GM12878 (cell line): ENCODE results near the gene KRTAP17-1. TPM values are rescaled to one million over a fixed set of nuclear protein-coding genes. Genes with fewer than 3 reads are reported as not detected.

Experiments
- ATAC-seq: fragments of 200-7000 bp; cut with Tn5 transposase; 3 replicates; pipeline ENCODE4 v1.9.1; 2020; ENCODE audit warnings: mild to moderate bottlenecking, moderate library complexity
- BruUV-seq: library from RNA; stranded (reverse); fragments of 400-500 nt; replicated peaks from 2 replicates; lab custom pipeline; 2021; lab: Mats Ljungman, UMichigan
- CTCF ChIA-PET: fragments of 300-600 bp; sonication (Branson Sonifier 250); formaldehyde crosslinking; extraction: SDS; loops from one replicate; lab custom pipeline; 2021; ENCODE audit warnings: inconsistent platforms; lab: Yijun Ruan, JAX
- POLR2A ChIA-PET: fragments of 350-600 bp; formaldehyde crosslinking; extraction: SDS; loops from one replicate; lab custom pipeline; 2021; ENCODE audit warnings: inconsistent platforms; lab: Charles Lee
- RAD21 ChIA-PET: fragments of 300-600 bp; sonication (Branson Sonifier 250); formaldehyde crosslinking; loops from one replicate; lab custom pipeline; 2023; ENCODE audit warnings: antibody characterized with exemption; ENCODE audit not compliant: unreplicated experiment; lab: Charles Lee
- SMC1A ChIA-PET: fragments of 300-600 bp; sonication (Branson Sonifier 250); formaldehyde crosslinking; loops from one replicate; lab custom pipeline; 2023; ENCODE audit not compliant: unreplicated experiment, uncharacterized antibody; lab: Charles Lee
- DNase-seq: peaks from one replicate; pipeline ENCODE4 v3.0.0-alpha.2; 2011; ENCODE audit warnings: low read depth, low spot score
- FAIRE-seq: peaks from 3 replicates; lab custom pipeline; 2011; peaks lifted over from hg19 to GRCh38; lab: Jason Lieb, UNC
- H2AFZ ChIP-seq: 2 replicates; pipeline ENCODE4 v1.6.0; 2011; ENCODE audit warnings: low read depth, low read length, control low read depth; ENCODE audit not compliant: control insufficient read depth
- H3K27ac ChIP-seq: 2 replicates; pipeline ENCODE4 v1.5.1; 2011; ENCODE audit warnings: control low read depth; ENCODE audit not compliant: control insufficient read depth, insufficient read depth
- H3K27me3 ChIP-seq, 2 experiments: replicated peaks in 1 of 2; 2 replicates each; pipeline versions ENCODE4 v1.6.0 to v1.6.1; 2011; ENCODE audit warnings: low read length in 1 of 2; ENCODE audit not compliant: control insufficient read depth in 2 of 2, insufficient read depth in 2 of 2
- H3K36me3 ChIP-seq, 2 experiments: 2 replicates each; pipeline ENCODE4 v1.5.1; 2011; ENCODE audit warnings: low read length in 1 of 2; ENCODE audit not compliant: control insufficient read depth in 2 of 2, insufficient read depth in 2 of 2
- H3K4me1 ChIP-seq: 2 replicates; pipeline ENCODE4 v1.6.1; 2011; ENCODE audit warnings: mild to moderate bottlenecking, low read length, moderate library complexity, mixed read lengths; ENCODE audit not compliant: control insufficient read depth, insufficient read depth
- H3K4me2 ChIP-seq: 2 replicates; pipeline ENCODE4 v1.6.0; 2011; ENCODE audit warnings: control low read depth; ENCODE audit not compliant: control insufficient read depth, insufficient read depth
- H3K4me3 ChIP-seq: fragments of 200-600 bp; sonication (generic); 2 replicates; pipeline ENCODE4 v1.5.1; 2016
- H3K79me2 ChIP-seq: 2 replicates; pipeline ENCODE4 v1.6.0; 2011; ENCODE audit warnings: low read length; ENCODE audit not compliant: control insufficient read depth, insufficient read depth
- H3K9ac ChIP-seq: 2 replicates; pipeline ENCODE4 v1.8.0; 2011; ENCODE audit warnings: low read length, control low read depth, mixed read lengths; ENCODE audit not compliant: control insufficient read depth, insufficient read depth
- H3K9me3 ChIP-seq: replicated peaks from 3 replicates; pipeline ENCODE4 v1.5.1; 2011; ENCODE audit warnings: mild to moderate bottlenecking, low read length; ENCODE audit not compliant: control insufficient read depth, insufficient read depth
- H4K20me1 ChIP-seq: 2 replicates; pipeline ENCODE4 v1.6.0; 2011; ENCODE audit not compliant: control insufficient read depth, insufficient read depth
- EED ChIP-seq: sonication (generic); IDR thresholded peaks from 2 replicates; pipeline ENCODE4 v1.6.1; 2016; ENCODE audit warnings: antibody characterized with exemption, low read depth
- GABPA ChIP-seq: IDR thresholded peaks from 2 replicates; pipeline ENCODE4 v1.6.1; 2014; ENCODE audit warnings: antibody characterized with exemption, low read depth, mild to moderate bottlenecking, inconsistent platforms
- HDAC6 ChIP-seq: fragments of 200-600 bp; sonication (generic); IDR thresholded peaks from one replicate; pipeline ENCODE4 v1.8.0; 2017; ENCODE audit warnings: antibody characterized with exemption; ENCODE audit not compliant: unreplicated experiment
- JUND ChIP-seq: IDR thresholded peaks from 2 replicates; pipeline ENCODE4 v1.6.1; 2012; ENCODE audit warnings: low read depth, mild to moderate bottlenecking, low read length, improper control_type of control experiment, moderate library complexity
- MTA3 ChIP-seq: IDR thresholded peaks from 2 replicates; pipeline ENCODE4 v1.6.1; 2012; ENCODE audit warnings: low read length, inconsistent platforms, borderline replicate concordance
- MYB ChIP-seq: fragments of 150-350 bp; IDR thresholded peaks from 2 replicates; pipeline ENCODE4 v1.6.1; 2014; ENCODE audit warnings: mild to moderate bottlenecking, low read depth, low read length, borderline replicate concordance
- NR2C2 ChIP-seq: IDR thresholded peaks from 2 replicates; pipeline ENCODE4 v1.6.1; 2011; ENCODE audit warnings: borderline replicate concordance, low read depth; ENCODE audit not compliant: control insufficient read depth, insufficient read length
- SMAD1 ChIP-seq: fragments of 450-650 bp; IDR thresholded peaks from 2 replicates; pipeline ENCODE4 v1.6.1; 2018; ENCODE audit warnings: mild to moderate bottlenecking, low read depth; ENCODE audit not compliant: partially characterized antibody
- SMC3 ChIP-seq: IDR thresholded peaks from 2 replicates; pipeline ENCODE4 v1.6.1; 2011; ENCODE audit warnings: low read length, improper control_type of control experiment, borderline replicate concordance
- SREBF1 ChIP-seq: IDR thresholded peaks from 2 replicates; pipeline ENCODE4 v1.6.1; 2012; ENCODE audit warnings: mild to moderate bottlenecking, low read length
- TCF3 ChIP-seq: IDR thresholded peaks from 2 replicates; pipeline ENCODE4 v1.6.1; 2012; ENCODE audit warnings: low read depth, mild to moderate bottlenecking, low read length, borderline replicate concordance; ENCODE audit not compliant: insufficient read depth
- WGBS: methylation state at CpG from one replicate; pipeline ENCODE4 v1.1.6; 2016; ENCODE audit warnings: low lambda C conversion rate; ENCODE audit not compliant: insufficient replicate concordance, insufficient coverage; ENCODE audit errors: missing lambda C conversion rate; 5-methylcytosine and 5-hydroxymethylcytosine counted together
- in situ Hi-C: fragments of 300-500 bp; cut with MboI; formaldehyde crosslinking; loops from 9 replicates; pipeline ENCODE4 v1.14.3; 2018; ENCODE audit warnings: mixed read lengths
- intact Hi-C: fragments of 100-400 bp; cut with micrococcal nuclease; formaldehyde crosslinking; loops from one replicate; pipeline ENCODE4 v1.14.2; 2022; ENCODE audit not compliant: unreplicated experiment
- polyA plus RNA-seq, 11 experiments: library from polyadenylated mRNA; depleted of rRNA in 4 of 11; unstranded in 6 of 11; stranded (reverse) in 5 of 11; fragments of >200 nt; fragmentation: Nextera tagmentation in 4 of 11; fragmentation: Illumina TruSeq in 1 of 11; extraction: Ambion mirVana in 4 of 11; extraction: Trizol in 1 of 11; gene quantifications; 1 replicate in 1 of 11; 2 replicates in 10 of 11; pipeline versions ENCODE4 v1.2.1 to v1.2.3, GENCODE V29; 2011 to 2016; ENCODE audit warnings: inconsistent platforms in 2 of 11, missing spikeins in 2 of 11, low read depth in 1 of 11
- total RNA-seq, 4 experiments: library from RNA; depleted of rRNA in 3 of 4; stranded (reverse); fragments of >200 nt in 3 of 4; fragmentation: Illumina TruSeq in 1 of 4; extraction: Trizol in 1 of 4; gene quantifications; 2 replicates each; pipeline versions ENCODE4 v1.2.1 to v1.2.3, GENCODE V29; 2013 to 2021
- TF ChIP-seq, protein P1 (sequence below): fragments of 450-650 bp; IDR thresholded peaks from 2 replicates; pipeline ENCODE4 v1.6.1; 2018; ENCODE audit warnings: mild to moderate bottlenecking, low read depth, moderate library complexity; ENCODE audit not compliant: partially characterized antibody
- TF ChIP-seq, protein P2 (sequence below): IDR thresholded peaks from 2 replicates; pipeline ENCODE4 v1.6.1; 2012; ENCODE audit warnings: improper control_type of control experiment, low read depth, low read length; ENCODE audit not compliant: insufficient replicate concordance
- TF ChIP-seq, protein P3 (sequence below): IDR thresholded peaks from 2 replicates; pipeline ENCODE4 v1.6.1; 2011; ENCODE audit warnings: low read depth, low read length, improper control_type of control experiment, borderline replicate concordance

KRTAP17-1 gene
- total and polyA plus RNA-seq, 10 of the 15 experiments (the other 5 are each of a cell fraction or from before 2014, with no cell fraction given), result 0.16 to 5.7 (median 0.17) TPM; not detected in 7

DNA sequence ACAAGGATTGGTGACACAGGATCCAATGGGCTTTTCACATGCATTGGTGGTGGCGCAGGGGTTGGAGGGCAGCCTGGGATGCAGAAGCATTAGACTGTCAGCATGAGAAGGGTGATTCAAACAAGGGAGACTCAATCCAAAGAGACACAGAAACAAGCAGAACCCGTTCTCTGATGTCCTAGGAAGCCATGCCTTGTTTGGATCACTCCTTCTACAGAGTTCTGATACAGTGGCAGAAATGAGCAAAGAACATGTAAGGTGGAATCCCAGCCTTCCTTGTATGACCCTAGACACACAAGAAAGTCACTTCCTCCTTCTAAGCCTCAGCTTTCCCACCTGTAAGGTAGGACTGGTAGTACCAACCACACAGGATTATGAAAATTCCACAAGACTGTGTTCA is 48.4 kb upstream of the KRTAP17-1 start (continued):
- TF ChIP-seq SMAD1 (no peak), EED (no peak), SMC3 (no peak), MTA3 (no peak), SREBF1 (no peak), GABPA (no peak), HDAC6 (no peak), NR2C2 (no peak), MYB (no peak)
- TF ChIP-seq, protein P1, sequence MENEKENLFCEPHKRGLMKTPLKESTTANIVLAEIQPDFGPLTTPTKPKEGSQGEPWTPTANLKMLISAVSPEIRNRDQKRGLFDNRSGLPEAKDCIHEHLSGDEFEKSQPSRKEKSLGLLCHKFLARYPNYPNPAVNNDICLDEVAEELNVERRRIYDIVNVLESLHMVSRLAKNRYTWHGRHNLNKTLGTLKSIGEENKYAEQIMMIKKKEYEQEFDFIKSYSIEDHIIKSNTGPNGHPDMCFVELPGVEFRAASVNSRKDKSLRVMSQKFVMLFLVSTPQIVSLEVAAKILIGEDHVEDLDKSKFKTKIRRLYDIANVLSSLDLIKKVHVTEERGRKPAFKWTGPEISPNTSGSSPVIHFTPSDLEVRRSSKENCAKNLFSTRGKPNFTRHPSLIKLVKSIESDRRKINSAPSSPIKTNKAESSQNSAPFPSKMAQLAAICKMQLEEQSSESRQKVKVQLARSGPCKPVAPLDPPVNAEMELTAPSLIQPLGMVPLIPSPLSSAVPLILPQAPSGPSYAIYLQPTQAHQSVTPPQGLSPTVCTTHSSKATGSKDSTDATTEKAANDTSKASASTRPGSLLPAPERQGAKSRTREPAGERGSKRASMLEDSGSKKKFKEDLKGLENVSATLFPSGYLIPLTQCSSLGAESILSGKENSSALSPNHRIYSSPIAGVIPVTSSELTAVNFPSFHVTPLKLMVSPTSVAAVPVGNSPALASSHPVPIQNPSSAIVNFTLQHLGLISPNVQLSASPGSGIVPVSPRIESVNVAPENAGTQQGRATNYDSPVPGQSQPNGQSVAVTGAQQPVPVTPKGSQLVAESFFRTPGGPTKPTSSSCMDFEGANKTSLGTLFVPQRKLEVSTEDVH, result no peak

DNA sequence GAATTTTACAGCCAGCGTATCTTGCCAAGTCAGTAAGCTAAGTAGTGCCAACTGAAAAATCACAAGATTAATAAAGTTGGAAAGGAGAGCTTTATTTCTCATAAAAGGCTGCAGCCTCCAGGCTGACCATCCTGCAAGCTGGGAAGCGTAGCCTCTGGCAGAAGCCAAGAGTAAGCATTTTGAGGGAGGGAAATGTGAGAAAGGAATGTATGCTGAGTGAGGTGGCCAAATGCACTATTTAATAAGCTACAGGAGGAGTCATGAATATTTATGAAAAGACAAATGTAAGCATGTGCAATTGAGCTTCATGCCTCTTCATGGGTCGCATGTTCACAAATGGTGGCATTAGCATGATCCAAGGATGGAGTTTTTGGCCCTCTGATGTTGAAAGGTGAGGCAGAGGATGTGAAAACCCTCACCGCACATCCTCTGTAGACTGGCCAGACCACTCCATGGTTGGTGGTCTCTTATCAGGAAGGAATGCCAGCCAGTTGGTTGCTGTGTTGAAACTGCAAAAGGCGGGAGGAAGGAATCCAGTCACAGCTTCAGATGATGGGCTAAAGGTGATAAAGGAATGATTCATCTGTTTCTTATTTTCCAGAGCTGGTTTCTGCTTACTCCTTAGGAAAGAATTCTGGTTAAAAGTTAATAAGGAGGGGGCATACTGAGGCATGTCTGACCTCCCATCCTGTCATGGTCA is 44.9 kb upstream of the KRTAP17-1 start:
- ChIA-PET RAD21 (no interaction called here), SMC1A (interaction anchor here (0.7 kb wide), 1 partner anchor 11 kb away, joined by 3 read pairs; no protein-coding TSS in a partner anchor), POLR2A (no interaction called here), CTCF (no interaction called here)
- H4K20me1 ChIP-seq, result no peaks in the 10 kb centered on the region
- no peak overlapping the region for H3K4me3 ChIP-seq
- FAIRE-seq, result no peak
- no peaks in the 10 kb centered on the region for H3K79me2 ChIP-seq
- H2AFZ ChIP-seq, result no peak overlapping the region
- no peak for DNase-seq
- no peaks in the 10 kb centered on the region for H3K27me3 ChIP-seq
- in situ Hi-C loops, result no loop called here
- H3K9ac ChIP-seq, result no peak overlapping the region
- intact Hi-C loops, result no loop called here
- H3K27ac ChIP-seq, result no peak overlapping the region
- H3K4me1 ChIP-seq, result no peaks in the 10 kb centered on the region
- no peak overlapping the region for H3K4me2 ChIP-seq
- H3K9me3 ChIP-seq, result no peaks in the 10 kb centered on the region; the same call in 2 of the 3 replicates
- ATAC-seq, result no peak
- WGBS, result 33% methylated on average over 5 of the region's 5 CpGs
- no peaks in the 10 kb centered on the region for H3K36me3 ChIP-seq
- no TSS peak for BruUV-seq
- TF ChIP-seq TCF3 (no peak), JUND (no peak)
- TF ChIP-seq, protein P2, sequence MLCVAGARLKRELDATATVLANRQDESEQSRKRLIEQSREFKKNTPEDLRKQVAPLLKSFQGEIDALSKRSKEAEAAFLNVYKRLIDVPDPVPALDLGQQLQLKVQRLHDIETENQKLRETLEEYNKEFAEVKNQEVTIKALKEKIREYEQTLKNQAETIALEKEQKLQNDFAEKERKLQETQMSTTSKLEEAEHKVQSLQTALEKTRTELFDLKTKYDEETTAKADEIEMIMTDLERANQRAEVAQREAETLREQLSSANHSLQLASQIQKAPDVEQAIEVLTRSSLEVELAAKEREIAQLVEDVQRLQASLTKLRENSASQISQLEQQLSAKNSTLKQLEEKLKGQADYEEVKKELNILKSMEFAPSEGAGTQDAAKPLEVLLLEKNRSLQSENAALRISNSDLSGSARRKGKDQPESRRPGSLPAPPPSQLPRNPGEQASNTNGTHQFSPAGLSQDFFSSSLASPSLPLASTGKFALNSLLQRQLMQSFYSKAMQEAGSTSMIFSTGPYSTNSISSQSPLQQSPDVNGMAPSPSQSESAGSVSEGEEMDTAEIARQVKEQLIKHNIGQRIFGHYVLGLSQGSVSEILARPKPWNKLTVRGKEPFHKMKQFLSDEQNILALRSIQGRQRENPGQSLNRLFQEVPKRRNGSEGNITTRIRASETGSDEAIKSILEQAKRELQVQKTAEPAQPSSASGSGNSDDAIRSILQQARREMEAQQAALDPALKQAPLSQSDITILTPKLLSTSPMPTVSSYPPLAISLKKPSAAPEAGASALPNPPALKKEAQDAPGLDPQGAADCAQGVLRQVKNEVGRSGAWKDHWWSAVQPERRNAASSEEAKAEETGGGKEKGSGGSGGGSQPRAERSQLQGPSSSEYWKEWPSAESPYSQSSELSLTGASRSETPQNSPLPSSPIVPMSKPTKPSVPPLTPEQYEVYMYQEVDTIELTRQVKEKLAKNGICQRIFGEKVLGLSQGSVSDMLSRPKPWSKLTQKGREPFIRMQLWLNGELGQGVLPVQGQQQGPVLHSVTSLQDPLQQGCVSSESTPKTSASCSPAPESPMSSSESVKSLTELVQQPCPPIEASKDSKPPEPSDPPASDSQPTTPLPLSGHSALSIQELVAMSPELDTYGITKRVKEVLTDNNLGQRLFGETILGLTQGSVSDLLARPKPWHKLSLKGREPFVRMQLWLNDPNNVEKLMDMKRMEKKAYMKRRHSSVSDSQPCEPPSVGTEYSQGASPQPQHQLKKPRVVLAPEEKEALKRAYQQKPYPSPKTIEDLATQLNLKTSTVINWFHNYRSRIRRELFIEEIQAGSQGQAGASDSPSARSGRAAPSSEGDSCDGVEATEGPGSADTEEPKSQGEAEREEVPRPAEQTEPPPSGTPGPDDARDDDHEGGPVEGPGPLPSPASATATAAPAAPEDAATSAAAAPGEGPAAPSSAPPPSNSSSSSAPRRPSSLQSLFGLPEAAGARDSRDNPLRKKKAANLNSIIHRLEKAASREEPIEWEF, result no peak
- TF ChIP-seq, protein P3, sequence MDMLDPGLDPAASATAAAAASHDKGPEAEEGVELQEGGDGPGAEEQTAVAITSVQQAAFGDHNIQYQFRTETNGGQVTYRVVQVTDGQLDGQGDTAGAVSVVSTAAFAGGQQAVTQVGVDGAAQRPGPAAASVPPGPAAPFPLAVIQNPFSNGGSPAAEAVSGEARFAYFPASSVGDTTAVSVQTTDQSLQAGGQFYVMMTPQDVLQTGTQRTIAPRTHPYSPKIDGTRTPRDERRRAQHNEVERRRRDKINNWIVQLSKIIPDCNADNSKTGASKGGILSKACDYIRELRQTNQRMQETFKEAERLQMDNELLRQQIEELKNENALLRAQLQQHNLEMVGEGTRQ, result no peak
